ENCODE results near the gene PGBD4.

The PGBD4 gene

DNA sequence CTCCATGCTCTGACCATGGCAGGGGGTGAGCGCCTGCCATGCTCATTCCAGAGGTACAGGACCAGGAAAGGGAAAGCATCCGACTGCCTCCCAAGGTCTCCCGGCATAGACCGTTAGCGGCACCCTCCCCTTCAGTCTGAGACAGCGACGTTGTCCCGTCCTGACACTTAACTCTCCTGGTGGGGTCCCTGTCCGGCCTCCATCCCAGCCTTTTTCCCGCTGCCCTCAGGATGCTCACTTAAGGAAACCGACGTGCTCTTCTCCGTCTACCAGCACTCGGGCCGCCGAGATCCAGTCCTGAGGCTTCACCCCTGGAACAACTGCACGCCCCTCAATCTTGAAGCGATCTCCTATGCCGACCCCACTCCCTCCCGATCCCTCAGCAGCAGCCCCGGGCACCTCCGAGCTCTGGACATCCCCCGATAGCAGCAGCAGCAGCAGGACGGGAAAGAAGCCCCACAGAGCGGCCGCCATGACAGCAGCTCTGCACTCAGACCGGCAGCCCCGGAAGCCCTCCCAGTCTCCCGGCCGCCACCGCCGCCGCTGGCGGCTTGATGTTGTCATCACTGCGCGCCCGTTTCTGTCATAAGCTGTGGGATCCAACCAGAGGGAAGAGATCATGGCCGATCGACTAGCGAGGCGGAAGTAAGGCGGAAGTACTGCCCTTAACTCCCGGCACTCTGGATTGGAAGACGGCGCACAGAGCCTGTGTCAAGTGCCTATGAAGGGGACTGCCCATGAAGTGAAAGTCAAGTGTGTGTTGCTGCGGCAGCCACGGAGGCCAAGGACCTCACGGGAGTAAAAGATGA, at the start of gene PGBD4, which contains the start of gene EMC7:
Gene PGBD4 (plus strand): TSS at position 718 of the 809 bp plus-strand sequence. CDS start 449 bp downstream, outside the sequence.
Gene EMC7 (minus strand): TSS at position 497 of the 809 bp plus-strand sequence. CDS start 23 bp downstream, at position 474.
- Histone ChIP-seq H3K9ac (ENCODE audit: low read depth, low read length, poor library complexity, severe bottlenecking) (peak within 1 kb of the TSS; percentile 85), H3K36me3 (ENCODE audit: insufficient read depth, low read length) (no peaks in the 10 kb centered on the region), H3F3A (ENCODE audit: low read depth) (no peaks in the 10 kb centered on the region), H3K4me2 (ENCODE audit: low read depth, low read length, poor library complexity, severe bottlenecking) (peak within 1 kb of the TSS; percentile 94), H3K79me2 (ENCODE audit: insufficient read depth, low read length) (peaks cover 55% of the 10 kb centered on the region), H3K27me3 (ENCODE audit: insufficient read depth, low read length, poor library complexity, severe bottlenecking) (no peaks in the 10 kb centered on the region), H3K4me3 (ENCODE audit: low read length, poor library complexity, severe bottlenecking) (peak within 1 kb of the TSS; percentile 89), H3K9me3 (ENCODE audit: insufficient read depth, low read depth, low read length) (no peaks in the 10 kb centered on the region), H4K20me1 (ENCODE audit: insufficient read depth, low read length, poor library complexity, severe bottlenecking) (peaks cover 3% of the 10 kb centered on the region), H3K4me1 (ENCODE audit: insufficient read depth, low read length, poor library complexity, severe bottlenecking) (peaks cover 36% of the 10 kb centered on the region), H3K9me2 (replicated peaks; ENCODE audit: low read depth, low read length) (no peaks in the 10 kb centered on the region), H2AFZ (ENCODE audit: low read length) (peak within 1 kb of the TSS; percentile 91)
- TF ChIP-seq, protein P1, sequence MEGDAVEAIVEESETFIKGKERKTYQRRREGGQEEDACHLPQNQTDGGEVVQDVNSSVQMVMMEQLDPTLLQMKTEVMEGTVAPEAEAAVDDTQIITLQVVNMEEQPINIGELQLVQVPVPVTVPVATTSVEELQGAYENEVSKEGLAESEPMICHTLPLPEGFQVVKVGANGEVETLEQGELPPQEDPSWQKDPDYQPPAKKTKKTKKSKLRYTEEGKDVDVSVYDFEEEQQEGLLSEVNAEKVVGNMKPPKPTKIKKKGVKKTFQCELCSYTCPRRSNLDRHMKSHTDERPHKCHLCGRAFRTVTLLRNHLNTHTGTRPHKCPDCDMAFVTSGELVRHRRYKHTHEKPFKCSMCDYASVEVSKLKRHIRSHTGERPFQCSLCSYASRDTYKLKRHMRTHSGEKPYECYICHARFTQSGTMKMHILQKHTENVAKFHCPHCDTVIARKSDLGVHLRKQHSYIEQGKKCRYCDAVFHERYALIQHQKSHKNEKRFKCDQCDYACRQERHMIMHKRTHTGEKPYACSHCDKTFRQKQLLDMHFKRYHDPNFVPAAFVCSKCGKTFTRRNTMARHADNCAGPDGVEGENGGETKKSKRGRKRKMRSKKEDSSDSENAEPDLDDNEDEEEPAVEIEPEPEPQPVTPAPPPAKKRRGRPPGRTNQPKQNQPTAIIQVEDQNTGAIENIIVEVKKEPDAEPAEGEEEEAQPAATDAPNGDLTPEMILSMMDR (conservative IDR thresholded peaks at IDR 0.05; ENCODE audit: low read length): no peak
- TF ChIP-seq EZH2phosphoT487 (IDR thresholded peaks at IDR 0.05; ENCODE audit: borderline replicate concordance): no peak

- Histone ChIP-seq H3K4me3 (ENCODE audit: low read length, poor library complexity, severe bottlenecking) (no peak overlapping the region), H4K20me1 (ENCODE audit: insufficient read depth, low read length, poor library complexity, severe bottlenecking) (no peaks in the 10 kb centered on the region), H3K79me2 (ENCODE audit: insufficient read depth, low read length) (no peaks in the 10 kb centered on the region), H2AFZ (ENCODE audit: low read length) (no peak overlapping the region), H3K4me2 (ENCODE audit: low read depth, low read length, poor library complexity, severe bottlenecking) (no peak overlapping the region), H3K27me3 (ENCODE audit: insufficient read depth, low read length, poor library complexity, severe bottlenecking) (no peaks in the 10 kb centered on the region), H3K4me1 (ENCODE audit: insufficient read depth, low read length, poor library complexity, severe bottlenecking) (no peaks in the 10 kb centered on the region), H3K9me2 (replicated peaks; ENCODE audit: low read depth, low read length) (no peaks in the 10 kb centered on the region), H3K9me3 (ENCODE audit: insufficient read depth, low read depth, low read length) (peaks cover 11% of the 10 kb centered on the region; the same call in 1 of the 2 replicates), H3F3A (ENCODE audit: low read depth) (no peaks in the 10 kb centered on the region), H3K9ac (ENCODE audit: low read depth, low read length, poor library complexity, severe bottlenecking) (no peak overlapping the region), H3K36me3 (ENCODE audit: insufficient read depth, low read length) (no peaks in the 10 kb centered on the region)
- TF ChIP-seq, protein P1 (conservative IDR thresholded peaks at IDR 0.05; ENCODE audit: low read length): no peak
- TF ChIP-seq EZH2phosphoT487 (IDR thresholded peaks at IDR 0.05; ENCODE audit: borderline replicate concordance): no peak
These were observed 47.7 kb upstream of the PGBD4 start for GRCh38 chr15:34054081-34054707.

DNA sequence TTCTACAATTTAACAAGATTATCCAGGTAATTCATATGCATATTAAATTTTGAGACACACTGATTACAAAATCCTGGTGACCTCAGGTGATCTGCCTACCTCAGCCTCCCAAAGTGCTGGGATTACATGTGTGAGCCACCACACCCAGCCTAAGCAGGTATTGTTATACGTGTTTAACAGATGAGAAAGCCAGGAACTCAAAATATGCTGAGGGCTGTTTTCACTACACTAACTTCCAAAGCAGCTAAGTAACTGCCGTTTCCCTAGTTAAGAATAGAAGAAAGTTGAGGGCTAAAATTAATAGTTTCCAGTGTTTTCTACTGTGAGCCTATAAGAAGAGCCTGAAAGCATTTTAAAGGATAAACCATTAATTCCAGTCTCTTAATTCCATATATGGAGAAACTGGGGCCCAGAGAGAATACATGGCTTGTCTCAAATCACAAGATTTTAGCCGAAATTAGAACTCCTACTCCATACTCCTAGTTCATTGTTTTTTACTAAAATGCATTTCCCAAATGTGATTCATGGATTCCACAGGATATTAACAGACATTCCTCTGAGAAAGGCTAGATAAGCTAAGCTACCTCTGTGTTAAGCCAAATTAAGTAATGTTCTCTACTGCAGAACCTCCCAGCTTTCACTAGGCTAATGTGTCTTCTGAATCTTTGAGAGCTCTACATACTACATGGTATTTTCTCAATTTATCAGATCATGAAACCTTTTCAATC, 45.9 kb upstream of the PGBD4 start:
- TF ChIP-seq EZH2phosphoT487 (IDR thresholded peaks at IDR 0.05; ENCODE audit: borderline replicate concordance): no peak
- TF ChIP-seq, protein P1 (conservative IDR thresholded peaks at IDR 0.05; ENCODE audit: low read length): no peak
- Histone ChIP-seq H3K4me3 (ENCODE audit: low read length, poor library complexity, severe bottlenecking) (no peak overlapping the region), H3K9me3 (ENCODE audit: insufficient read depth, low read depth, low read length) (peaks cover 4% of the 10 kb centered on the region; the same call in 1 of the 2 replicates), H3K9ac (ENCODE audit: low read depth, low read length, poor library complexity, severe bottlenecking) (no peak overlapping the region), H3K27me3 (ENCODE audit: insufficient read depth, low read length, poor library complexity, severe bottlenecking) (no peaks in the 10 kb centered on the region), H3K36me3 (ENCODE audit: insufficient read depth, low read length) (no peaks in the 10 kb centered on the region), H3K9me2 (replicated peaks; ENCODE audit: low read depth, low read length) (no peaks in the 10 kb centered on the region), H3K4me1 (ENCODE audit: insufficient read depth, low read length, poor library complexity, severe bottlenecking) (no peaks in the 10 kb centered on the region), H4K20me1 (ENCODE audit: insufficient read depth, low read length, poor library complexity, severe bottlenecking) (no peaks in the 10 kb centered on the region), H2AFZ (ENCODE audit: low read length) (no peak overlapping the region), H3K79me2 (ENCODE audit: insufficient read depth, low read length) (no peaks in the 10 kb centered on the region), H3F3A (ENCODE audit: low read depth) (no peaks in the 10 kb centered on the region), H3K4me2 (ENCODE audit: low read depth, low read length, poor library complexity, severe bottlenecking) (no peak overlapping the region)
